Liver (tissue), 3 donors: Measurements from ENCODE around the gene OR12D1.

Experiments used
- ATF3 ChIP-seq: IDR thresholded peaks from 2 replicates; pipeline ENCODE4 v1.6.1; 2016; ENCODE audit warnings: antibody characterized with exemption
- CTCF ChIP-seq: fragments of 150-350 bp; IDR thresholded peaks from 2 replicates; pipeline ENCODE4 v1.5.1; 2017; ENCODE audit warnings: improper control_type of control experiment, low read depth, low read length; ENCODE audit not compliant: missing input control
- EGR1 ChIP-seq, 2 donors: IDR thresholded peaks; 2 replicates each; pipeline ENCODE4 v1.6.1; 2016 to 2018; ENCODE audit warnings: antibody characterized with exemption in 2 of 2, low read depth in 2 of 2
- GABPA ChIP-seq, 2 donors: IDR thresholded peaks in 1 of 2; conservative IDR thresholded peaks in 1 of 2; 2 replicates each; pipeline ENCODE4 v1.6.1; 2016; ENCODE audit warnings: antibody characterized with exemption in 2 of 2, mild to moderate bottlenecking in 1 of 2, moderate library complexity in 1 of 2
- HNF4G ChIP-seq: IDR thresholded peaks from 2 replicates; pipeline ENCODE4 v1.6.1; 2016; ENCODE audit warnings: antibody characterized with exemption
- JUND ChIP-seq, 2 donors: IDR thresholded peaks; 2 replicates each; pipeline ENCODE4 v1.6.1; 2016; ENCODE audit warnings: antibody characterized with exemption in 2 of 2
- MAX ChIP-seq: IDR thresholded peaks from 2 replicates; pipeline ENCODE4 v1.6.1; 2016; ENCODE audit warnings: antibody characterized with exemption
- RAD21 ChIP-seq, 2 donors: IDR thresholded peaks; 2 replicates each; pipeline ENCODE4 v1.6.1; 2016; ENCODE audit warnings: antibody characterized with exemption in 2 of 2, mild to moderate bottlenecking in 2 of 2
- REST ChIP-seq: IDR thresholded peaks from 2 replicates; pipeline ENCODE4 v1.6.1; 2016; ENCODE audit warnings: antibody characterized with exemption, mild to moderate bottlenecking
- SP1 ChIP-seq: IDR thresholded peaks from 2 replicates; pipeline ENCODE4 v1.6.1; 2018; ENCODE audit warnings: antibody characterized with exemption, mild to moderate bottlenecking
- TAF1 ChIP-seq: conservative IDR thresholded peaks from 2 replicates; pipeline ENCODE4 v1.6.1; 2016; ENCODE audit warnings: antibody characterized with exemption, mild to moderate bottlenecking
- YY1 ChIP-seq: IDR thresholded peaks from 2 replicates; pipeline ENCODE4 v1.6.1; 2016; ENCODE audit warnings: antibody characterized with exemption, mild to moderate bottlenecking
- donor health status: healthy.
- donor health status: healthy.

- no peak for TF ChIP-seq CTCF
- TF ChIP-seq ATF3, result no peak
- TF ChIP-seq EGR1 (IDR thresholded peaks at IDR 0.05; ENCODE audit: low read depth in 2 of 2), result no peak
- TF ChIP-seq REST, result no peak
- no peak for TF ChIP-seq SP1
- no peak for TF ChIP-seq GABPA (IDR thresholded peaks at IDR 0.05 in 1 of 2, conservative IDR thresholded peaks at IDR 0.05 in 1 of 2)
- no peak for TF ChIP-seq JUND (IDR thresholded peaks at IDR 0.05)
- no peak for TF ChIP-seq TAF1
- TF ChIP-seq YY1, result no peak
- TF ChIP-seq RAD21 (IDR thresholded peaks at IDR 0.05), result no peak
- TF ChIP-seq MAX, result no peak
- no peak for TF ChIP-seq HNF4G
Measured at GRCh38 chr6:29439006-29439405, 24.3 kb downstream of the OR12D1 start, which contains the start of gene OR10C1.
